Chondrocyte (in vitro differentiated cells): ENCODE results near the gene YIPF1. TPM values are rescaled to one million over a fixed set of nuclear protein-coding genes. Genes with fewer than 3 reads are reported as not detected.
"Not testable (repeated sequence)": the region's sequence is repeated elsewhere in the genome, so short reads cannot be mapped to it uniquely, and the experiment has no call there.

ENCODE experiments used
- DNase-seq: peaks from one replicate; pipeline ENCODE4 v3.0.0; 2021; ENCODE audit warnings: mixed read lengths, low spot score
- H3K27ac Mint-ChIP-seq: one replicate; pipeline ENCODE4 v1.8.0; 2021; ENCODE audit warnings: mild to moderate bottlenecking, moderate library complexity, mixed read lengths; ENCODE audit not compliant: unreplicated experiment
- H3K27me3 Mint-ChIP-seq: 2 replicates; pipeline ENCODE4 v1.8.0; 2021; ENCODE audit warnings: low read depth, mixed read lengths
- H3K36me3 Mint-ChIP-seq: 2 replicates; pipeline ENCODE4 v1.8.0; 2021; ENCODE audit warnings: low read depth, mixed read lengths
- H3K4me1 Mint-ChIP-seq: 2 replicates; pipeline ENCODE4 v1.8.0; 2021; ENCODE audit warnings: low read depth, mild to moderate bottlenecking, mixed read lengths
- H3K4me3 Mint-ChIP-seq: one replicate; pipeline ENCODE4 v1.8.0; 2021; ENCODE audit warnings: mild to moderate bottlenecking, moderate library complexity, mixed read lengths; ENCODE audit not compliant: unreplicated experiment
- H3K9me3 Mint-ChIP-seq: 2 replicates; pipeline ENCODE4 v1.8.0; 2021; ENCODE audit warnings: low read depth, mixed read lengths
- CTCF ChIP-seq: fragments of 200-600 bp; sonication (generic); IDR thresholded peaks from 2 replicates; pipeline ENCODE4 v1.5.0; 2021; ENCODE audit warnings: antibody characterized with exemption, mild to moderate bottlenecking, moderate library complexity
- total RNA-seq: library from RNA; stranded (reverse); gene quantifications from 3 replicates; pipeline ENCODE4 v1.2.1, GENCODE V29; 2021

The YIPF1 gene
- total RNA-seq, 1 donor from 2014 or later: 18.1 TPM

DNA sequence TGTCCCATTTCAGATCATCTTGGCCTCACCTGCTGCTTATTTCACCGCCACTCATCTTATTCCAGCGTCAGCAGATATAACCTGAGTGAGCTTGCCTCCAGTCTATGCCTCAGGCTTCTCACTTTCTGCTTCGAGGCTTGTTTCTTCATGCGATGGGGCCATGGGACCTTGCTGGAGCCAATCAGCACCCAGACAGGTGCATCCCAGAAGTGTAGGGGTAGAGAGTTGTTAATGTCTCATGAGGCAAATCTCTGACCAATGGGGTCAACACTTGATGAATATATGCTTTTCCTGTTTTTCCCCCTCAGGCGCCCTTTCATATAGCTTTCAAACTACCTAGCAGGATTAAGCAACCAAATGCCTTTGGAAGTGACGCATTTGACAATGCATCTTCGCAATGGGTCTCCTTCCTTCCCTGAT, 935 bp upstream of the YIPF1 start:
- TF ChIP-seq CTCF: no peak
- H3K4me1 Mint-ChIP-seq: peaks cover 21% of the 10 kb centered on the region
- DNase-seq: no peak
- H3K9me3 Mint-ChIP-seq: no peaks in the 10 kb centered on the region
- no peaks in the 10 kb centered on the region for H3K27me3 Mint-ChIP-seq
- peak overlapping the region; percentile 90 for H3K4me3 Mint-ChIP-seq
- peak overlapping the region; percentile 99 for H3K27ac Mint-ChIP-seq
- H3K36me3 Mint-ChIP-seq: peaks cover 2% of the 10 kb centered on the region

DNA sequence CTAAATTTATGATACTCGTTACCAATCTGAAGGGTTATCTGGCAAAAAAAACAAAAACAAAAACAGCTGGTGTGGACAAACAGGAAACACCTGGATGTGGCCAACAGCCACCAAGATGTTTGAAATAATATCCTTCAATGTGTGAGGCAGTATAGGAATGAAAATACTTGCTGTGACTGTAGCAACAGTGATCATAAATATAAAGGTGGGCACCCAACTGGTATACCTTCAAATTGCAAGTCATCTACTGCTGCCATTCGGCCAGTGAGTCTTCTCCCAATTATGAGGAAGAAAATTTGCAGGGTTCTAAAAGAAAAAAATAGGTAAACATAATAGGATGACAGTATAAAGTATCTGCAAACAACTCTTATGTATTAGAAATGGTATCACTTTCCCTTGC, 916 bp downstream of the YIPF1 start:
- no peaks in the 10 kb centered on the region for H3K9me3 Mint-ChIP-seq
- H3K4me3 Mint-ChIP-seq: peak overlapping the region; percentile 90
- peaks cover 21% of the 10 kb centered on the region for H3K4me1 Mint-ChIP-seq
- no peak for DNase-seq
- peaks cover 2% of the 10 kb centered on the region for H3K36me3 Mint-ChIP-seq
- no peaks in the 10 kb centered on the region for H3K27me3 Mint-ChIP-seq
- H3K27ac Mint-ChIP-seq: no peak overlapping the region
- no peak for TF ChIP-seq CTCF

DNA sequence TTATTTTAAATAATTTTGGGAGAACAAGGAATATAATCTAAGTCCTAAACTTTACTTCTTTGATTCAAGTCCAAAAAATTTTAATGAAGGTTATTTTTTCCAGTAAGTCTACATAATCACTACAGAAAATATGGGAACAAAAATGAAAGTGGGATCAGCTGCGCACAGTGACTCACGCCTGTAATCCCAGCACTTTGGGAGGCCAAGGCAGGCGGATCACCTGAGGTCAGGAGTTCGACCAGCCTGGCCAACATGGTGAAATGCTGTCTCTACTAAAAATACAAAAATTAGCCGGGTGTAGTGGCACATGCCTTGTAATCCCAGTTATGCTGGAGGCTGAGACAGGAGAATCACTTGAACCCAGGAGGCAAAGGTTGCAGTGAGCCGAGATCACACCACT, 6.0 kb downstream of the YIPF1 start:
- not testable (repeated sequence) for H3K4me3 Mint-ChIP-seq, H3K27ac Mint-ChIP-seq, H3K27me3 Mint-ChIP-seq, H3K9me3 Mint-ChIP-seq, H3K4me1 Mint-ChIP-seq, DNase-seq
- H3K36me3 Mint-ChIP-seq: peaks cover 14% of the 10 kb centered on the region

- H3K36me3 Mint-ChIP-seq: peaks cover 16% of the 10 kb centered on the region
- H3K4me1 Mint-ChIP-seq, H3K27me3 Mint-ChIP-seq, H3K4me3 Mint-ChIP-seq, H3K9me3 Mint-ChIP-seq, H3K27ac Mint-ChIP-seq, DNase-seq: not testable (repeated sequence)
Observed at GRCh38 chr1:53881853-53882252, 7.7 kb downstream of the YIPF1 start.

- Mint-ChIP-seq H3K4me1 (no peaks in the 10 kb centered on the region), H3K36me3 (peaks cover 25% of the 10 kb centered on the region), H3K9me3 (peaks cover 3% of the 10 kb centered on the region), H3K27me3 (no peaks in the 10 kb centered on the region), H3K4me3 (no peak overlapping the region), H3K27ac (no peak overlapping the region)
- DNase-seq: no peak
- peak; percentile 89 for TF ChIP-seq CTCF
Observed at GRCh38 chr1:53878492-53879105, 11.0 kb downstream of the YIPF1 start.

DNA sequence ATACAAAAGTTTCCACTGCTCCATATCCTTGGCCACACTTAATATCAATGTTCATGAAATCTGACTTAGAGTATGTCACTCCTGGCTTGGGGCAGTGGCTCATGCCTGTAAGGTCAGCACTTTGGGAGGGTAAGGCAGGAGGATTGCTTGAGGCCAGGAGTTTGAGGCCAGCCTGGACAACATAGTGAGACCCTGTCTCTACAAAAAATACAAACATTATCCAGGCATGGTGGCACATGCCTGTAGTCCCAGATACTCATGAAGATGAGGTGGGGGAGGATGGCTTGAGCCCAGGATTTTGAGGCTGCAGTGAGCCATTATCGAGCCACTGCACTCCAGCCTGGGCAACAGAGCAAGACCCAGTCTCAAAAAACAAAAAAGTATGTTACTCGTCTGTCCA, 14.4 kb downstream of the YIPF1 start:
- H3K27me3 Mint-ChIP-seq, H3K4me1 Mint-ChIP-seq, DNase-seq, H3K4me3 Mint-ChIP-seq, H3K9me3 Mint-ChIP-seq, H3K27ac Mint-ChIP-seq: not testable (repeated sequence)
- H3K36me3 Mint-ChIP-seq: peaks cover 21% of the 10 kb centered on the region
